GM10248 (cell line): ENCODE data around the gene EMILIN2.
"Not testable (repeated sequence)": the region's sequence is repeated elsewhere in the genome, so short reads cannot be mapped to it uniquely, and the experiment has no call there.

Experiments
- CTCF ChIA-PET: fragments of 300-600 bp; sonication (Branson Sonifier 250); formaldehyde crosslinking; extraction: SDS; loops from one replicate; lab custom pipeline; 2021; ENCODE audit warnings: antibody characterized with exemption; lab: Yijun Ruan, JAX
- POLR2A ChIA-PET: fragments of 350-650 bp; sonication (Branson Sonifier 250); formaldehyde crosslinking; extraction: SDS; loops from one replicate; lab custom pipeline; 2020; ENCODE audit warnings: antibody characterized with exemption; lab: Yijun Ruan, JAX
- DNase-seq: peaks from one replicate; pipeline ENCODE4 v3.0.0; 2012; ENCODE audit errors: extremely low spot score
- CTCF ChIP-seq: IDR thresholded peaks from 2 replicates; pipeline ENCODE4 v1.5.1; 2012; ENCODE audit warnings: mild to moderate bottlenecking, low read depth; ENCODE audit errors: extremely low read depth, missing control alignments, control extremely low read depth

EMILIN2 gene

DNA sequence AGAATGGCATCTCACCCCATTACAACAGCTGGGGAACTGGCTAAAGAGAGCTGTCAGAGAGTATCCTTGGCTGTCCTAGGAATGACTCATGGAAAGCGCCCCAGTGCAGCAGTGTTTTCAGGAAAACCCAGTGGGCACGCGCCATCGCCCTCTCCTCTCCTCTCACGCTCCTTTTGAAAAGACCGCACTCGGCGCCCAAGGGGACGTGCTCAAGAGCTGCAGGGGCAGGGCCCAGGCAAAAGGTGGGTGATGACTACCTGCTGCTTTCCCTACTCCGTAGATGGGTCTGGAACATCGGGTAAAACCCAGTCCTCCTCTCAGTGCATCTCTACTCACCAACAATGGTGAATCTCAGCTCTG lies 68.1 kb downstream of the EMILIN2 start:
- no peak for DNase-seq
- ChIA-PET POLR2A (no interaction called here), CTCF (interaction anchor here (0.9 to 4.7 kb wide), 3 partner anchors 10 to 331 kb away, joined by 3 to 26 read pairs (median 3); no protein-coding TSS in a partner anchor)
- no peak for TF ChIP-seq CTCF

DNA sequence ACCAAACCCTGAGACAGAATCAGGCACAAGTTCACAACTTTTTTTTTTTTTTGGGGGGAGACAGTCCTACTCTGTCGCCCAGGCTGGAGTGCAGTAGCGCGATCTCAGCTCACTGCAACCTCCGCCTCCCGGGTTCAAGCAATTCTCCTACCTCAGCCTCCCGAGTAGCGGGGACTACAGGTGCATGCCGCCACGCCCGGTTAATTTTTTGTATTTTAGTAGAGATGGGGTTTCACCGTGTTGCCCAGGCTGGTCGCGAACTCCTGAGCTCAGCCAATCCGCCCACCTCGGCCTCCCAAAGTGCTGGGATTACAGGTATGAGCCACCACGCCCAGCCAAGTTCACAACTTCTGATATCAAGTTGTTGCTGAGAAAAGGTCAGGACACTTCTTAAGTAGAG lies 68.7 kb downstream of the EMILIN2 start:
- DNase-seq, POLR2A ChIA-PET: not testable (repeated sequence)
- CTCF ChIA-PET: interaction anchor here (1.0 to 4.7 kb wide), 3 partner anchors 9 to 331 kb away, joined by 3 to 26 read pairs (median 5); no protein-coding TSS in a partner anchor

GRCh38 chr18:2916184-2916583 lies 69.4 kb downstream of the EMILIN2 start:
- no peak for DNase-seq
- ChIA-PET POLR2A (no interaction called here), CTCF (interaction anchor here (1.0 to 4.7 kb wide), 3 partner anchors 9 to 330 kb away, joined by 3 to 26 read pairs (median 5); no protein-coding TSS in a partner anchor)
- TF ChIP-seq CTCF: no peak

DNA sequence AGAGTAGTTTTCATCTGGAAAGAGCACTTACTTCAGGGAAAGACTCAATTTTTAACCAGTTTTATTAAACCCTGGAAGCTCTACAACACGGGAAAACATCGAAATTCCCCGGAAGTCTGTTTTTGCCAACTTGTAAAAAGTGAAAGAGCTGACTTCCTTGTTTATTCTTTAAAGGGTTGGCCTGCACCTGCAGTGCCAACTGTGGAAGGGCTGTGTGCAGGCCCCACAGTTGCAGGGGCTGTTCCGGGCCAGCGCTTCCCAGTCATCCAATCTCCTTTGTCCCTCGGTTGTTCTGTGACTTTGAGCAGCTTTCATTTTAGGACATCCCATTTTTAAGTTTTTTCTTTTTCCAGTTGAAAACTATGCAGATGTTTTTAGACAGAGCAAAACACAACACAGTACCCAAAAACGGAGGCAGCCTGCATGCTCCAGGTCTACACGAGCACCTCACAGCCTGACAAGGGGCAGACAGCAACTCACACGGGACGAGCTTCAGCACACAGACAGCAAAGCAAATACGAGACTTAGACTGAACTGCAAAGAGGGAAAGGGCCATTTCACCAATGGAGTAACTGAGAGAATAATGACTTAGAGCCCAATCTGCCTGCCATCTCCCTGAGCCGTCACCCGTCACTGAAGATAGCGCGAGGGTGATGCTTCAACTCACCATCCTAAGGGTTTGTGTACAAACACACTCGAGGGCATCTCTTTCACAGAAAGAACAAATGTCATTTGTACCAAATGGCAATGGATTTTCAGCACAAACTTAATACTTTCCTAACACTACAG lies 70.6 kb downstream of the EMILIN2 start:
- no peak for DNase-seq
- POLR2A ChIA-PET: no interaction called here
- CTCF ChIA-PET: interaction anchor here (0.9 to 2.1 kb wide), 10 partner anchors 8 to 329 kb away, joined by 3 to 7 read pairs (median 3); no protein-coding TSS in a partner anchor
- no peak for TF ChIP-seq CTCF

GRCh38 chr18:2918761-2919550 lies 72.2 kb downstream of the EMILIN2 start:
- DNase-seq: no peak
- TF ChIP-seq CTCF: no peak
- ChIA-PET POLR2A (no interaction called here), CTCF (interaction anchor here (1.1 to 2.1 kb wide), 7 partner anchors 13 to 327 kb away, joined by 3 to 7 read pairs (median 3); no protein-coding TSS in a partner anchor)

GRCh38 chr18:2919600-2919999 lies 72.8 kb downstream of the EMILIN2 start:
- TF ChIP-seq CTCF: no peak
- ChIA-PET POLR2A (no interaction called here), CTCF (interaction anchor here (1.2 to 1.4 kb wide), 4 partner anchors 17 to 327 kb away, joined by 3 to 4 read pairs (median 3); no protein-coding TSS in a partner anchor)
- DNase-seq: no peak
